Measurements from ENCODE around the gene ELL. TPM values are rescaled to one million over a fixed set of nuclear protein-coding genes. Genes with fewer than 3 reads are reported as not detected.

Gene ELL
- total and polyA plus RNA-seq, 9 donors: 1.6 to 22.3 (median 17.0) TPM

DNA sequence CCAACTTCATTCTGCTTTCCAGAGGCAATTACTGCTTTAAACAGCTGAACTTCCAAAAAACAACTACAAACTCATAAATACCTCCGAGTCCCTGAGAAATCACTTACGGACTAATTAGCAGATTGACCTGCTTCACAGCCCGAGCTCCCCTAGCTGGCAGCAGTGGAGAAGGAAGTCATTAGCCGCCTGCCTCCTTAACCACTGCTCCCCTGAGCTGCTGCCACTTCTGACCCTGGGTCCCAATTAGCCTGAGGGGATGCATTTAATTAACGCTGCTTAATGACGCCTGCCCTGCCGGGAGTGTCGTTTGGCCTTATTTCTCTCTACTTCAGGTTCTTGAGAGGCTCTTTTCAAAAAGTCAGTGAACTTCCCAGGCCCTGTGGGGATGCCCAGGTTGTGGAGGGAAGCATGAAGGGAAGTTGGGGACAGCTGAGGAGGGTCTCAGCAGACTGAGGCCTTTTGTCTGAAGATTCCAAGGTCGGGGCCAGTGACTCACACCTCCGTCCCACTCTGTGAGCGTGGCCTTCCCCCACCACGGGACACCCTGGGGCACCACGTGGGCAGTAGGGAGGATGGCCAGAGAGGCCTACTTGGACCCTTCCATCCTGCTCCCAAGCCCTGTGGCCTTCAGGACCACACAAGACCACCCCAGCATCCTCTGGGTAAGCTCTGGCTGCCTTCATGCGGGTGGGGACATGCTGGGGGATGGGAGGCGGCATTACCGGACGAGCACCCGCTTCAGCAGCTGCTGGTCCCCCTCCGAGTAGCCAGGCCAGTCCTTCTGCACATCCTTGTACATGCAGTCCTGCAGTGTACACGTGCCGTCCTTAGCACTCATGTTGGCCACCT, 64.2 kb downstream of the ELL start:
- Histone ChIP-seq H3K36me3 (no peaks in the 10 kb centered on the region), H3K4me1 (ENCODE audit: insufficient read depth) (peaks cover 10% of the 10 kb centered on the region), H3K27me3 (no peaks in the 10 kb centered on the region), H3K9me3 (no peaks in the 10 kb centered on the region), H3K4me3 (no peak overlapping the region), H3K27ac (peak overlapping the region in 1 of 2 donors; percentile 25)
- intact Hi-C loops (cut with DNase I): loop anchor here in 2 of 4 donors (10.0 kb wide), 2 partner anchors 117 to 407 kb away; partner anchors contain the start of gene UBA52 (in 1 of the 2)
- no peak for DNase-seq
- no peak for TF ChIP-seq POLR2A (IDR thresholded peaks at IDR 0.05)
- TF ChIP-seq CTCF (IDR thresholded peaks at IDR 0.05): no peak
- TF ChIP-seq EP300 (IDR thresholded peaks at IDR 0.05): no peak
- WGBS, 3 donors: 70 to 78% (median 74%) methylated on average over 21 of the region's 21 CpGs

DNA sequence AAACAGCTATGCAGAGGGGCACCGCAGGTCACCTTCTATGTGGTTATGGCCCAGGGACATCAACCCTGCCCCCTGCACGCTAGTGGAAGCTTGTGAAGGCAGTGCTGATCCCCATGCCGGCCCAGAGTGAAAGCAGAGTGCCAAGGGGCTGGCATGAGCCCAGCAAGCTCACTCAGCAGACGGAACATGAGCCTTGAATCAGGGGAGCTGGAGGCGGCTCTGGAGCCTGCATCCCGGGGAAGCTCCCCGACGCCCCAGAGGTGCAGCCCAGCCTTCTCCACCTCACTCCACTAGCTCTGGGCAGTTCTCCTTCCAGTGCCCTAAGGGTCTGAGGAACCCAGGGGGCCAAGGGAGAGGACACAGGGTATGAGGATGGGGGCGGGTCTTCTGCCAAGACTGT, 64.9 kb downstream of the ELL start:
- Histone ChIP-seq H3K9me3 (no peaks in the 10 kb centered on the region), H3K4me3 (no peak overlapping the region), H3K27me3 (no peaks in the 10 kb centered on the region), H3K4me1 (ENCODE audit: insufficient read depth) (peaks cover 10% of the 10 kb centered on the region), H3K27ac (peak overlapping the region in 1 of 2 donors; percentile 25), H3K36me3 (no peaks in the 10 kb centered on the region)
- DNase-seq: peak in 3 of 5 donors; percentile 50 to 76 (median 62)
- TF ChIP-seq CTCF (IDR thresholded peaks at IDR 0.05) (no peak), EP300 (IDR thresholded peaks at IDR 0.05) (no peak)
- intact Hi-C loops (cut with DNase I): loop anchor here in 2 of 4 donors (10.0 kb wide), 2 partner anchors 118 to 408 kb away; partner anchors contain the start of gene UBA52 (in 1 of the 2)
- WGBS, 3 donors: 42 to 60% (median 54%) methylated on average over 9 of the region's 9 CpGs

- TF ChIP-seq EP300 (IDR thresholded peaks at IDR 0.05) (no peak), CTCF (IDR thresholded peaks at IDR 0.05) (no peak), POLR2A (IDR thresholded peaks at IDR 0.05) (no peak)
- Histone ChIP-seq H3K4me3 (no peak overlapping the region), H3K9me3 (no peaks in the 10 kb centered on the region), H3K4me1 (ENCODE audit: insufficient read depth) (peaks cover 10% of the 10 kb centered on the region), H3K27me3 (no peaks in the 10 kb centered on the region), H3K27ac (no peak overlapping the region), H3K36me3 (no peaks in the 10 kb centered on the region)
- intact Hi-C loops (cut with DNase I): loop anchor here in 2 of 4 donors (10.0 kb wide), 2 partner anchors 119 to 409 kb away; partner anchors contain the start of gene UBA52 (in 1 of the 2)
- DNase-seq: no peak
- WGBS, 3 donors: 80 to 90% (median 89%) methylated on average over 4 of the region's 4 CpGs
Measured at GRCh38 chr19:18456279-18456678, 65.6 kb downstream of the ELL start.

DNA sequence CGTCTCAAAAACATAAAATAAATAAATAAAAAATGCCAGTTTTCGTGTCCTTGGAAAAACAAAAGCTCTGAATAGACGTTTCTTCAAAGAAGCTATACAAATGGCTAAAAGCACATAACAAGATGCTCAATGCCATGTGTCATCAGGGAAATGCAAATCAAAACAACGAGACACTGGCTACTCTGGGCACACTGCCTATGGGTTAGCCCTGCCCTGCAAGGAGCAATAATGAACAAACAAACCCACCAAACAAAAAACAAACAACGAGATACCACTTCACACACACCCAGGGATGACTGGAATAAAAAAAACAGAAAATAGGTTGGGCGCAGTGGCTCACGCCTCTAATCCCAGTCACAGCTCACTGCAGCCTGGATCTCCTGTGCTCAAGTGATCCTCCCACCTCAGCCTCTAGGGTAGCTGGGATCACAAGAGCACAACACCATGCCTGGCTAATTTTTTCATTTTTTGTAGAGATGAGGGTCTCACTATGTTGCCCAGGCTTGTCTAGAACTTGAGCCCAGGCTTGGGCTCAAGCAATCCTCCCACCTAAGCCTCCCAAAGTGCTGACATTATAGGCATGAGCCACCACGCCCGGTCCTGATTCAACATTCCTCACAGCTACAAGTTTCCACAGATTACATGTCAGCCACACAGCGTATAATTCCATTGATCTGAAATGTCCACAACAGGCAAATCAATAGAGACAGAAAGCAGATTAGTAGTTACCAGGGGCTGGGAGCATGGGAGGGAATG, 68.4 kb downstream of the ELL start:
- intact Hi-C loops (cut with DNase I): loop anchor here in 3 of 4 donors (5.0 to 10.0 kb wide), 4 partner anchors 121 to 411 kb away; partner anchors contain the start of genes REX1BD (in 1 of the 3) and UBA52 (in 1 of the 3)
- H3K4me1 ChIP-seq (ENCODE audit: insufficient read depth): peaks cover 2% of the 10 kb centered on the region
- no peak for DNase-seq
- no peak overlapping the region for H3K27ac ChIP-seq
- no peaks in the 10 kb centered on the region for H3K9me3 ChIP-seq
- no peak for TF ChIP-seq CTCF (IDR thresholded peaks at IDR 0.05)
- TF ChIP-seq POLR2A (IDR thresholded peaks at IDR 0.05): no peak
- TF ChIP-seq EP300 (IDR thresholded peaks at IDR 0.05): no peak
- 62 to 78% (median 70%) methylated on average over 10 of the region's 10 CpGs for whole genome bisulfite sequencing, 3 donors
- no peaks in the 10 kb centered on the region for H3K36me3 ChIP-seq
- no peak overlapping the region for H3K4me3 ChIP-seq
- H3K27me3 ChIP-seq: no peaks in the 10 kb centered on the region

Data from ovary (tissue), 9 donors.